Calu3 (cell line): Measurements from ENCODE around the gene CYB561D2. TPM values are rescaled to one million over a fixed set of nuclear protein-coding genes. Genes with fewer than 3 reads are reported as not detected.

Experiments
- BruUV-seq: library from RNA; stranded (reverse); fragments of 400-500 nt; replicated peaks from 2 replicates; lab custom pipeline; 2021; lab: Mats Ljungman, UMichigan
- CTCF ChIA-PET: fragments of 300-600 bp; sonication (Branson Sonifier 250); formaldehyde crosslinking; loops from one replicate; lab custom pipeline; 2022; ENCODE audit warnings: antibody characterized with exemption; lab: Charles Lee
- DNase-seq: peaks from one replicate; pipeline ENCODE4 v3.0.0; 2022
- H3K27ac Mint-ChIP-seq: one replicate; pipeline ENCODE4 v1.8.0; 2022; ENCODE audit warnings: mixed read lengths; ENCODE audit not compliant: unreplicated experiment
- H3K27me3 Mint-ChIP-seq: one replicate; pipeline ENCODE4 v1.8.0; 2022; ENCODE audit warnings: mixed read lengths; ENCODE audit not compliant: unreplicated experiment
- H3K36me3 Mint-ChIP-seq: one replicate; pipeline ENCODE4 v1.8.0; 2022; ENCODE audit warnings: mild to moderate bottlenecking, moderate library complexity, mixed read lengths; ENCODE audit not compliant: insufficient read depth, unreplicated experiment
- H3K4me1 Mint-ChIP-seq: one replicate; pipeline ENCODE4 v1.8.0; 2022; ENCODE audit warnings: mild to moderate bottlenecking, low read depth, mixed read lengths; ENCODE audit not compliant: unreplicated experiment
- H3K4me3 Mint-ChIP-seq: one replicate; pipeline ENCODE4 v1.8.0; 2022; ENCODE audit warnings: mild to moderate bottlenecking, low read depth, moderate library complexity, mixed read lengths; ENCODE audit not compliant: unreplicated experiment
- H3K9me3 Mint-ChIP-seq: one replicate; pipeline ENCODE4 v1.8.0; 2022; ENCODE audit warnings: low read depth, mixed read lengths; ENCODE audit not compliant: unreplicated experiment
- intact Hi-C: fragments of 100-400 bp; cut with micrococcal nuclease; formaldehyde crosslinking; loops from one replicate; pipeline ENCODE4 v1.10.0; 2022; ENCODE audit not compliant: unreplicated experiment
- total RNA-seq: library from RNA; stranded (reverse); gene quantifications from 2 replicates; pipeline ENCODE4 v1.2.3, GENCODE V29; 2022
- TF ChIP-seq, protein P1 (sequence below): fragments of 200-600 bp; IDR thresholded peaks from one replicate; pipeline ENCODE4 v1.8.0; 2022; ENCODE audit warnings: antibody characterized with exemption; ENCODE audit not compliant: unreplicated experiment

The CYB561D2 gene
- total RNA-seq, 1 experiment from 2014 or later = 19.4 TPM

- BruUV-seq = no TSS peak
- Mint-ChIP-seq H3K27ac (peak within 1 kb of the TSS; percentile 94), H3K4me1 (no peaks in the 10 kb centered on the region), H3K27me3 (no peaks in the 10 kb centered on the region), H3K36me3 (peaks cover 38% of the 10 kb centered on the region), H3K9me3 (no peaks in the 10 kb centered on the region), H3K4me3 (peak within 1 kb of the TSS; percentile 74)
- intact Hi-C loops = loop anchor here (10.0 kb wide), 1 partner anchor 48 kb away; the partner anchor contains the start of gene LSMEM2
- no peak for DNase-seq
- TF ChIP-seq, protein P1, sequence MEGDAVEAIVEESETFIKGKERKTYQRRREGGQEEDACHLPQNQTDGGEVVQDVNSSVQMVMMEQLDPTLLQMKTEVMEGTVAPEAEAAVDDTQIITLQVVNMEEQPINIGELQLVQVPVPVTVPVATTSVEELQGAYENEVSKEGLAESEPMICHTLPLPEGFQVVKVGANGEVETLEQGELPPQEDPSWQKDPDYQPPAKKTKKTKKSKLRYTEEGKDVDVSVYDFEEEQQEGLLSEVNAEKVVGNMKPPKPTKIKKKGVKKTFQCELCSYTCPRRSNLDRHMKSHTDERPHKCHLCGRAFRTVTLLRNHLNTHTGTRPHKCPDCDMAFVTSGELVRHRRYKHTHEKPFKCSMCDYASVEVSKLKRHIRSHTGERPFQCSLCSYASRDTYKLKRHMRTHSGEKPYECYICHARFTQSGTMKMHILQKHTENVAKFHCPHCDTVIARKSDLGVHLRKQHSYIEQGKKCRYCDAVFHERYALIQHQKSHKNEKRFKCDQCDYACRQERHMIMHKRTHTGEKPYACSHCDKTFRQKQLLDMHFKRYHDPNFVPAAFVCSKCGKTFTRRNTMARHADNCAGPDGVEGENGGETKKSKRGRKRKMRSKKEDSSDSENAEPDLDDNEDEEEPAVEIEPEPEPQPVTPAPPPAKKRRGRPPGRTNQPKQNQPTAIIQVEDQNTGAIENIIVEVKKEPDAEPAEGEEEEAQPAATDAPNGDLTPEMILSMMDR = no peak
- CTCF ChIA-PET = no interaction called here
These were observed 28.1 kb upstream of the CYB561D2 start, which contains the start of gene HYAL2 for GRCh38 chr3:50322386-50323091. Gene HYAL2, minus strand, starts transcription at chr3:50322745. Its CDS starts 2,256 bp downstream, at chr3:50320489.

DNA sequence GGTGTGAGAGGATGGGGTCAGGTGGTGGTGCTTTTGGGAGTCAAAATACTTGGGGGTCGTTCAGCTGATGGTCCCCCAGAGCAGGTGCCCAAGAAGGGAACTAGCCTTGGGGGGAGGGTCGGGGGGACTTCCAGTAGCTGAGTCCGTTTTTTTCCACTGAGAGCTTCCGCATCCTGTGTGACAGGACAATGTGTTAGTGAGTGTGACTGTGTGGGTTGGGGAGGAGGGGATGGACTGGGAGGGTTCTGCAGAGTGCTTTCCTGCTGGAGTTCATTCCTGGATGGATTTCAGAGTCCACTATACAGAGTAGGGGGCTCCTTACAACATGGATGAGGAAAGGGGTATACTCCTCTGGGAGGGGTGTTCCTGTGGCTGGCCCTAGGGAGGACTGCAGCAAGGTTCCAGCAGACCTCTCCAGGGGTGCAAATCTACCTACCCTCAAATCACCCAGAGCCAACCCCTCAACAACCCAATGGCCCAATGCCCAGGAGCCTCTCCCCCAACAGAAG lies 27.5 kb upstream of the CYB561D2 start:
- intact Hi-C loops = loop anchor here (10.0 kb wide), 1 partner anchor 48 kb away; the partner anchor contains the start of gene LSMEM2
- Mint-ChIP-seq H3K4me1 (no peaks in the 10 kb centered on the region), H3K27me3 (no peaks in the 10 kb centered on the region), H3K9me3 (no peaks in the 10 kb centered on the region), H3K36me3 (peaks cover 43% of the 10 kb centered on the region), H3K4me3 (no peak overlapping the region), H3K27ac (no peak overlapping the region)
- no TSS peak for BruUV-seq
- no peak for DNase-seq
- CTCF ChIA-PET = no interaction called here
- TF ChIP-seq, protein P1 = no peak

- TF ChIP-seq, protein P1 = no peak
- intact Hi-C loops = loop anchor here (10.0 kb wide), 1 partner anchor 49 kb away; the partner anchor contains the start of gene LSMEM2
These were observed 27.0 kb upstream of the CYB561D2 start for GRCh38 chr3:50323614-50324199.

DNA sequence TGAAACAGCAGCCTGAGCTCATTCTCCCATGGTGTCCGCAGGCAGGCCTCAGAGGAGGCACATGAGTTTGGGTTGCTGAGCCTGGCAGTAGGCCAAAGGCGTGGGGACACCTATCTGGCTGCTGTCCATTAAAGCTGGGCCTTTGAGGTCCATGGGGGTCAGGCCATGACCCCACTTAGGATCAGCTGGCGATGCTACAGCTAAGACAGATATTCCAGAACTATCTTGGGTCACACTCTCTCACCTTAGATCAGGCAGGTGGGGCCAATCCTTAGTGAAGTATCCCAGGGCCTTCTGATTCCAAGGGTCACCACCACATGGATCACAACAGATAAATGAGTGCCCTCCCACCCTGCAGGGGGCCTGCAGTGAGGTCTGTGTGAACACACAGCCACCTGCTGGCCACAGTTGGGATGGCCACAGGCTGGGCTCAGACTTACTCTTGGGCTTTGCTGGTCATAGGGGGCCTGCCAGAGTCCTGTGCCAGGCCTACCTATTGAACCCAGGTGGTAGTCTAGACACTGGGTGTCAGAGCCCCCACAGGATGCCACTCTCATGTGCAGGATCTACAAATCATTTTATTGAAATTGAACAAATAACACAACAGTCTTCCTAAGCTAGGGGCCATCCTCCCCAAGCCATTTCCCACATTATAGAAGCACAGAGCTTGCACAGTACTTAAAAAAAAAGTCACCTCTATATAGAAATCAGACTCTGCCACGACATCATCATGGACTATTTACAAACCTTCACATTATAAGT lies 26.1 kb upstream of the CYB561D2 start:
- Mint-ChIP-seq H3K36me3 (peaks cover 44% of the 10 kb centered on the region), H3K27me3 (no peaks in the 10 kb centered on the region), H3K27ac (no peak overlapping the region), H3K4me3 (no peak overlapping the region), H3K4me1 (no peaks in the 10 kb centered on the region), H3K9me3 (no peaks in the 10 kb centered on the region)
- TF ChIP-seq, protein P1 = peak; percentile 89
- peak; percentile 79 for DNase-seq
- CTCF ChIA-PET = interaction anchor here (0.7 to 1.6 kb wide), 5 partner anchors 11 to 64 kb away, joined by 4 to 7 read pairs (median 4); partner anchors contain the start of genes HYAL1, HYAL3 and NAA80
- intact Hi-C loops = loop anchor here (10.0 kb wide), 1 partner anchor 50 kb away; the partner anchor contains the start of gene LSMEM2
- BruUV-seq = no TSS peak

More at GRCh38 chr3:50323614-50324199, 27.0 kb upstream of the CYB561D2 start:
- CTCF ChIA-PET = interaction anchor here (0.7 to 1.6 kb wide), 4 partner anchors 12 to 64 kb away, joined by 4 to 7 read pairs (median 4); partner anchors contain the start of gene HYAL1
- Mint-ChIP-seq H3K36me3 (peaks cover 43% of the 10 kb centered on the region), H3K27me3 (no peaks in the 10 kb centered on the region), H3K27ac (no peak overlapping the region), H3K4me3 (no peak overlapping the region), H3K4me1 (no peaks in the 10 kb centered on the region), H3K9me3 (no peaks in the 10 kb centered on the region)
- no peak for DNase-seq
- no TSS peak for BruUV-seq
